Ectodermal cell (in vitro differentiated cells): Measurements from ENCODE around the gene KLF3.

Source experiments
- H3K27ac ChIP-seq: 2 replicates; pipeline ENCODE4 v1.7.0; 2013; ENCODE audit warnings: mild to moderate bottlenecking, low read depth, low read length; ENCODE audit not compliant: insufficient read depth, poor library complexity, severe bottlenecking
- H3K27me3 ChIP-seq: 2 replicates; pipeline ENCODE4 v1.7.0; 2013; ENCODE audit warnings: mild to moderate bottlenecking, low read length; ENCODE audit not compliant: insufficient read depth, control insufficient read depth, poor library complexity, severe bottlenecking
- H3K36me3 ChIP-seq: one replicate; pipeline ENCODE4 v1.7.0; 2013; ENCODE audit warnings: low read length; ENCODE audit not compliant: control insufficient read depth, insufficient read depth
- H3K4me1 ChIP-seq: one replicate; pipeline ENCODE4 v1.7.0; 2013; ENCODE audit warnings: low read length; ENCODE audit not compliant: control insufficient read depth, insufficient read depth
- H3K4me3 ChIP-seq: 2 replicates; pipeline ENCODE4 v1.7.0; 2013; ENCODE audit warnings: low read depth, low read length, control low read depth; ENCODE audit not compliant: insufficient read depth
- H3K9me3 ChIP-seq: 2 replicates; pipeline ENCODE4 v1.7.0; 2013; ENCODE audit warnings: mild to moderate bottlenecking, low read length, moderate library complexity; ENCODE audit not compliant: control insufficient read depth
- WGBS, 2 experiments: methylation state at CpG; one replicate each; pipeline ENCODE4 v1.1.7; 2013; ENCODE audit warnings: missing lambda C conversion rate in 2 of 2; 5-methylcytosine and 5-hydroxymethylcytosine counted together

The KLF3 gene

DNA sequence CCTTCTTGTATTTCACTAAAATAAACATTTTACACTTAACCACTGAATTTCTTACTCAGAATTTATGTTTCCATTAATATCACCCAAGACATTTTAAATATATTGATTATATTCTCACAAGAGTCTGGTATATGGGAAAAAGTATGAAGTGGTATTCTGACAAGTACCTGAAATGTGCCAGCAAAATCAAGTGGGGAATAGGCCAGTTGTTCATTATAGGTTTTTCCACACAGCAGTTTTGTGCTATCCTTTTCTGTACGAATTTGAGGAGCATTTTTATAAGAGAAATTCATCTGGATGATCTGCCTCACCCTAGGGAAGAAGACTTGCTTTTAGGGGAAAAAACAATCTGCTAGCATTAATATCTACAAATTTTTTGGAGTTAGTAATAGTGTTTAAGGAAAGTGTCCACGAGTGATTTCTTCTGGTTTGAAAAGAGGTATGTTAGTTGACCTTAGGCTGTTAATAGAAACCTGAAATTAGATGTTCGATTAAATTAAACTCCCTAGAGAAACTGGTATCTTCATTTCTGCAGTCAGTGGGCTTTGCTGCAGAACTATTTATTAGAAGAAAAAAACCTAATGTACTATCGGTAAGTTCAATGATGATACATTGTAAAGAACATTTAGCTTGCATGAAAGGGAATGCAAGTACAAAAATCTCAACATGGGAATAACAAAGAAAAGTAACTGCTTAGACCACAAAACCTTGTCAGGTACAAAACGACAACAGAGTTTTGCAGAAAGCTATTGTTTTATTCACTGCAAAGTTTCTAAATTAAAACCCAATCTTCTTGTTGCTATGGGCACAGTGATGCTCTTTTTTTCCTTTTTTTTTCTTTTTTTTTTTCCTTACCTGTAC, 1.8 kb downstream of the KLF3 start:
- peak overlapping the region; percentile 69 for H3K4me3 ChIP-seq
- no peaks in the 10 kb centered on the region for H3K36me3 ChIP-seq
- H3K9me3 ChIP-seq: no peaks in the 10 kb centered on the region
- H3K27me3 ChIP-seq: no peaks in the 10 kb centered on the region
- H3K4me1 ChIP-seq: peaks cover 43% of the 10 kb centered on the region
- WGBS, 2 experiments: 26 to 36% methylated on average over 5 of the region's 5 CpGs
- no peak overlapping the region for H3K27ac ChIP-seq

- H3K4me3 ChIP-seq: peak overlapping the region; percentile 28
- WGBS, 2 experiments: 0% methylated on average over 1 of the region's 1 CpG
- no peaks in the 10 kb centered on the region for H3K27me3 ChIP-seq
- peak overlapping the region; percentile 97 for H3K27ac ChIP-seq
- H3K9me3 ChIP-seq: no peaks in the 10 kb centered on the region
- H3K36me3 ChIP-seq: no peaks in the 10 kb centered on the region
- peaks cover 53% of the 10 kb centered on the region for H3K4me1 ChIP-seq
Measured at GRCh38 chr4:38666766-38667084, 2.7 kb downstream of the KLF3 start.

DNA sequence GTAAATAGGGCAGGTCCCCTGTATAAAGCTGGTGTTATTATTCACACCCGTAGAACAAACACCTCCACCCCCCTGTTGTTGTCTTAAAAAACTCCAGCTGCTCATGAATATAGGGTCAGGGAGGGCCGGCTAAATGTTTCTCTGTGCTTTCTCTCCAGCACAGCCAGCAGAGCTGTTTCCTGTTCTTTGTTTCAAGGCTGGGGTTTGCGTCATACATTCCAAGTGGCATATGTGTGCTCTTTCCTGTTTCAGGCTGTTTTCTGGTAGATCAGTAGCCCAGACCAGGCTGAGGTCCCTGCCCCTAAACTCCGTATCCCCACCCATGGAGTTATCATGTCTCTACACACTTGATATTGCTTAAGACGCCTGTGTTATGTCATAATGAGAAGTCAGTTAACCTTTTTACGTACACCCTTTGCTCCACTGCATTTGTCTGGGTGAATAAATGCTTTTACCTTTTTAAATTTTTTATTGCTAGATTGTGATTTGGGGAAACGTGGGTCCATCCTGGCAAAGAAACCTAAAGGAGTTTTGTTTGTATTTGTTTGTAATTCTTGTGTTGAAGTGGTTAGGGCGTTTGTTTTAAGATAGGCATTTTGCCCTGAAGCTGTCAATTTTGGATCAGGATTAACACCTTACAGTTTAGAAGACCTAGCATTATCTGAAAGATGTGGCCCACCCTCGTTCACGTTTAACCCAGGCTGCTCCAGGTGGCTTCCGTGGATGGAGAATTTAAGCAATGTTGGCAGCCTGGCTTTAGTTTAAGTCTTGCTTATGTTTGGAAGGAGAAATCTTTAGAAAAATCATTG, 3.3 kb downstream of the KLF3 start:
- H3K27ac ChIP-seq: peak overlapping the region; percentile 97
- 4 to 6% methylated on average over 11 of the region's 11 CpGs for WGBS, 2 experiments
- H3K27me3 ChIP-seq: no peaks in the 10 kb centered on the region
- H3K9me3 ChIP-seq: no peaks in the 10 kb centered on the region
- H3K4me1 ChIP-seq: peaks cover 56% of the 10 kb centered on the region
- H3K36me3 ChIP-seq: no peaks in the 10 kb centered on the region
- H3K4me3 ChIP-seq: peak overlapping the region; percentile 28

DNA sequence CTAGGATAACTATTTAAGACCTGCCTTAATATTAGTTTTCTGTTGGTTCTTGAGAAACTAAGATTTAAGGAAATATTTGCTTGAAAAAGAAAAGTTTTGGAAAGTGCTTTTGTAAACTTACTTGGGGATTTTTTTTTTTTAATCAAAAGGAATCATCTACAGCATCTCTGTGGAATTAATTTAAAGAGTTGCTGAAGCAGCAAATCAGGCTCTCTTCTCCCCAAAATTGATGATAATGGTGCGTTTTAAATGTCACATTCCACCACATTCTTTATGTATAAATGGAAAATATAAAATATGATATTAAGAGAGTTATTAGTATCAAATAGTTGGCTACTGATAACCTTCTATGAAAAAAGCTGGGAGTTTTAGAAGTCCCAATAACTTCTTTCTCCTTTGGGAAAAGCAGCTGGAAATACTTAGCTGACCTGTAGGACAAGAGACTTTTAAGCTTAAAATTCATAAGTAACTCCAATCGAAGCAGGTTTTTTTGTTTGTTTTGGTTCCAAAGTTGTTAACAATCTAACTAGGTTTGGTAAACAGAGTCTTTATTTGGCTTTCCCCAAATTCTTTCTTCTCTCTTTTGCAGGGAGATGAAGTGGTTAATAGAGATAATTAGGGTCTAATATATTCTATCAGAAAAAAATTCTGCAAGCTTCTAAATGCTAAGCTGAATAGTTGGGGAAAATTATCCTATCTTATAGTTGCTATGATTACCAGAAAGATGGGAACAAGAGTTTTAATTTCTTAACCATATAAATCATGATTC, 4.4 kb downstream of the KLF3 start:
- peaks cover 62% of the 10 kb centered on the region for H3K4me1 ChIP-seq
- H3K27ac ChIP-seq: no peak overlapping the region
- no peak overlapping the region for H3K4me3 ChIP-seq
- H3K9me3 ChIP-seq: no peaks in the 10 kb centered on the region
- no peaks in the 10 kb centered on the region for H3K27me3 ChIP-seq
- 81 to 100% methylated on average over 1 of the region's 2 CpGs for WGBS, 2 experiments
- no peaks in the 10 kb centered on the region for H3K36me3 ChIP-seq

DNA sequence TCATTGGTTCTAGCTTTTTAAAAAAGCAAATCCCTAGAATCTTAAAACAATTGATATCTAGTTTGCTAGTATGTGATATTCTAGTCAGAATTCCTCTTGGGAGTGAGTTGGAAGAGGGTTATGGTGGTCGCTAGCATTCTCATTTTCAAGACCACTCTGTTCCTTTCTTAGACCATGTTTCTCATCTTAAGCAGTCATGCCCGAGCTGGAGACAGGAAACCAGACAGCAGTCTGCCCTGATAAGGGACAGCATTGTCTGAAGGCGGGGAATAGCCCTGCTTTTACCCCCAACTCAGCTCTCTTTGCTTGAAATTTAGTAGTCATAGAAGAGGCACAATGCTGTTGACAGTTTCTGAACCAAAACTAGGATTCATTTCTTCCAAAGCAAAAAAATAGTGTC, 5.2 kb downstream of the KLF3 start:
- H3K27me3 ChIP-seq: no peaks in the 10 kb centered on the region
- WGBS, 2 experiments: 84 to 90% methylated on average over 2 to 3 of the region's 3 CpGs
- H3K36me3 ChIP-seq: no peaks in the 10 kb centered on the region

GRCh38 chr4:38670109-38670901, 6.3 kb downstream of the KLF3 start:
- Histone ChIP-seq H3K4me3 (no peak overlapping the region), H3K4me1 (peaks cover 81% of the 10 kb centered on the region), H3K27me3 (no peaks in the 10 kb centered on the region), H3K9me3 (no peaks in the 10 kb centered on the region), H3K36me3 (no peaks in the 10 kb centered on the region), H3K27ac (no peak overlapping the region)
- 85 to 90% methylated on average over 6 of the region's 6 CpGs for WGBS, 2 experiments

More for the DNA sequence above, 5.2 kb downstream of the KLF3 start:
- no peak overlapping the region for H3K27ac ChIP-seq
- peaks cover 70% of the 10 kb centered on the region for H3K4me1 ChIP-seq
- no peak overlapping the region for H3K4me3 ChIP-seq
- H3K9me3 ChIP-seq: no peaks in the 10 kb centered on the region

DNA sequence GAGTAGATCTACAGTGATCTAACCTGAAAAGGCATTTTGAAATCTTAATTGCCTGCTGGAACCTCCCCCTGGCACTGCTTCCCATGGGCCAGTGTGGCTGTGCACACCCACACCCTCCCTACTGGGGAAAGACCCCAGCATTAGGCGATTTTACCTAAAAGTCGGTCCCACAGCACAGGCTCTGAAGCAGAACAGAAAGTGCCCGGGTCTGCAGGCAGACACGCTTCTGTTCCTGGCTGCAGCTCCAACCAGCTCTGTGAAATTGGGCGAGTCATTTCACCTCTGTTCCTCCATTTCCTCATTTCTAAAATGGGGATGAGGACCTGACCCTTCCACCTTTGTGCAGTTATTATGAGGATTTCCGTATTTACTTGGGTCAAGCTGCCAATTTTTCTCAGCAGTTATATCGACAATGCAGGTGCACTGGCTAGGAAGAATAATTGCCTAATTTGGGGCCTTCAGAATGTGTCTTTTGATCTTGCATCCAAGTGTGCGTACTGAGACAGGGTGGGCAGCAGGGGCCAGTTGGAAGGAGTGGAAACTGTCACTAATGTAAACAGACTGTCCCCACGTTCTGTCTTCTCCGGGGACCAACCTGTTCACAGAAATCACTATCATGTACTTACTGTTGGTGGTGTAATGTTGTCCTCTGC, 7.1 kb downstream of the KLF3 start:
- Histone ChIP-seq H3K4me1 (peaks cover 84% of the 10 kb centered on the region), H3K27ac (no peak overlapping the region)
- 91 to 93% methylated on average over 10 of the region's 10 CpGs for WGBS, 2 experiments

DNA sequence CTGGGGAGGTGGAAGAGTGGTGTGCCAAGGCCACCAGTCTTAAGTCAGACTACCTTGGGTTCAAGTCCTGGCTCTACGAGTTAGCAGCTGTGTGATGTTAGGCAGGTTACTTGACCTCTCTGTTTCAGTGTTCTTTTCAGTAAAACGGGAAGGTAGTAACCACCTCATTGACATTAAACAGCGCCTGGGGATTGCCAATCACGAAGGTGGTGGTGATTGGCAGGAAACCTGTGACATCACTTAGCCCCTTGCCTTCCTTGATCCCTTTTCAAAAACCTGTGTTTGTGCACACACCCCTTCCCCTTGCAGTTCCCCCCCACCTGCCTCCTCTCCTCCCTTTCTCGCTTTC, 7.6 kb downstream of the KLF3 start:
- Histone ChIP-seq H3K27ac (peak overlapping the region; percentile 92), H3K9me3 (no peaks in the 10 kb centered on the region), H3K4me3 (no peak overlapping the region), H3K36me3 (no peaks in the 10 kb centered on the region), H3K27me3 (no peaks in the 10 kb centered on the region), H3K4me1 (peaks cover 81% of the 10 kb centered on the region)
- 81 to 83% methylated on average over 4 to 5 of the region's 5 CpGs for WGBS, 2 experiments

More for the DNA sequence above, 7.1 kb downstream of the KLF3 start:
- Histone ChIP-seq H3K27me3 (no peaks in the 10 kb centered on the region), H3K4me3 (no peak overlapping the region), H3K9me3 (no peaks in the 10 kb centered on the region), H3K36me3 (no peaks in the 10 kb centered on the region)

GRCh38 chr4:38672074-38672396, 8.0 kb downstream of the KLF3 start:
- Histone ChIP-seq H3K27ac (peak overlapping the region; percentile 92), H3K36me3 (no peaks in the 10 kb centered on the region), H3K4me3 (no peak overlapping the region), H3K9me3 (no peaks in the 10 kb centered on the region), H3K4me1 (peaks cover 77% of the 10 kb centered on the region), H3K27me3 (no peaks in the 10 kb centered on the region)
- 6 to 11% methylated on average over 3 of the region's 3 CpGs for WGBS, 2 experiments
